ENCODE measurements around the gene TP53I3.

DNA sequence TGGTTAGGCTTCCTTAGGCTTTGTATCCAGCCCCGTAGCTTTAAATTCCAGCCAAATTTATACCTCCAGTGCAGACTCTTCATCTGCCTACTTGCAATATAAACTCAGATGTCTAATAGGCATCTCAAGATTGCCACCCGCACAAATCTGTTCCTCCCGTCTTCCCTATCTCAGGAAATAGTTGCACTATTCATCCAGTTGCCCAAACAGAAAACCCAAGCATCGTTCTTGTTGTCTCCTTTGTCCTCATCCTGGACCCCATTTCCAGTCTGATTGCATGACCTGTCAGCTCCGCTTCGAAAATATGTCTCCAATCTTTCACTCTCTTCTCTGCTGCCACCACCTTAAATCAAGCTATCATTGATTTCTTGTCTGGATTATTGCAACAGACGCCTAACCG lies 32.8 kb downstream of the TP53I3 start:
- TF ChIP-seq EZH2 (IDR thresholded peaks at IDR 0.05) (no peak), POLR2AphosphoS5 (IDR thresholded peaks at IDR 0.05; ENCODE audit: borderline replicate concordance, low read depth, low read length) (no peak)

All from SK-N-MC (cell line).